ENCODE results near the gene ZGRF1. TPM values are rescaled to one million over a fixed set of nuclear protein-coding genes. Genes with fewer than 3 reads are reported as not detected.

Gene ZGRF1
- 10 to 100 TPM; 16.9 to 25.7 TPM for total RNA-seq
- 6.4 TPM for polyA plus RNA-seq (ENCODE audit: insufficient read depth, low read depth, low replicate concordance)
- long read RNA-seq, donor 1, partial matches to known transcripts = 15 of 17 reads
- long read RNA-seq, donor 1, other reads (novel, unspliced or antisense) = 0 of 17 reads
- long read RNA-seq, donor 2 = 0 reads

GRCh38 chr4:112636688-112637551, at the start of gene ZGRF1, which contains the start of gene LARP7:
Gene ZGRF1, minus strand, starts transcription at chr4:112636909. Its CDS starts 3,733 bp downstream, at chr4:112633176.
Gene LARP7, plus strand, starts transcription at chr4:112637143. Its CDS starts 7,527 bp downstream, at chr4:112644670.
- 0% methylated on average over 64 to 66 of the region's 66 CpGs for WGBS, 2 donors
- Histone ChIP-seq H3K27ac (peak within 1 kb of the TSS; percentile 97 to 99), H3K36me3 (ENCODE audit: low read depth, missing control alignments) (no peaks in the 10 kb centered on the region), H3K4me3 (peak within 1 kb of the TSS; percentile 58 to 89), H3K27me3 (no peaks in the 10 kb centered on the region), H3K4me1 (peaks cover 8% of the 10 kb centered on the region), H3K9me3 (no peaks in the 10 kb centered on the region)
- intact Hi-C loops (cut with DNase I; ENCODE audit: low total_unique reads) = loop anchor here (10.0 kb wide), 2 partner anchors 128 to 308 kb away; no protein-coding TSS in a partner anchor
- TF ChIP-seq POLR2A (IDR thresholded peaks at IDR 0.05) (no peak), CTCF (IDR thresholded peaks at IDR 0.05) (peak; percentile 98 to 99 (median 98))
- DNase-seq = peak; percentile 100

GRCh38 chr4:112680996-112681395, 44.3 kb upstream of the ZGRF1 start:
- intact Hi-C loops (cut with DNase I; ENCODE audit: low total_unique reads) = no loop called here
- TF ChIP-seq CTCF (IDR thresholded peaks at IDR 0.05) (no peak), POLR2A (IDR thresholded peaks at IDR 0.05) (no peak)
- H3K4me3 ChIP-seq = no peak overlapping the region
- no peaks in the 10 kb centered on the region for H3K27me3 ChIP-seq
- no peak for DNase-seq
- no peaks in the 10 kb centered on the region for H3K9me3 ChIP-seq
- no peak overlapping the region for H3K27ac ChIP-seq
- H3K36me3 ChIP-seq (ENCODE audit: low read depth, missing control alignments) = no peaks in the 10 kb centered on the region
- H3K4me1 ChIP-seq = no peaks in the 10 kb centered on the region
- 63 to 81% methylated on average over 2 of the region's 2 CpGs for WGBS, 2 donors

GRCh38 chr4:112677519-112678091, 40.9 kb upstream of the ZGRF1 start:
- no peak overlapping the region for H3K4me3 ChIP-seq
- H3K9me3 ChIP-seq = no peaks in the 10 kb centered on the region
- H3K27me3 ChIP-seq = no peaks in the 10 kb centered on the region
- DNase-seq = no peak
- intact Hi-C loops (cut with DNase I; ENCODE audit: low total_unique reads) = no loop called here
- no peaks in the 10 kb centered on the region for H3K4me1 ChIP-seq
- no peak overlapping the region for H3K27ac ChIP-seq
- 74 to 78% methylated on average over 2 of the region's 2 CpGs for WGBS, 2 donors
- no peak for TF ChIP-seq CTCF (IDR thresholded peaks at IDR 0.05)
- TF ChIP-seq POLR2A (IDR thresholded peaks at IDR 0.05) = no peak
- H3K36me3 ChIP-seq (ENCODE audit: low read depth, missing control alignments) = no peaks in the 10 kb centered on the region

- no peaks in the 10 kb centered on the region for H3K27me3 ChIP-seq
- intact Hi-C loops (cut with DNase I; ENCODE audit: low total_unique reads) = no loop called here
- no peak overlapping the region for H3K27ac ChIP-seq
- 9 to 32% methylated on average over 1 of the region's 1 CpG for WGBS, 2 donors
- TF ChIP-seq CTCF (IDR thresholded peaks at IDR 0.05) (no peak), POLR2A (IDR thresholded peaks at IDR 0.05) (no peak)
- no peak overlapping the region for H3K4me3 ChIP-seq
- DNase-seq = no peak
- H3K4me1 ChIP-seq = peaks cover 8% of the 10 kb centered on the region
- H3K36me3 ChIP-seq (ENCODE audit: low read depth, missing control alignments) = no peaks in the 10 kb centered on the region
- no peaks in the 10 kb centered on the region for H3K9me3 ChIP-seq
Measured at GRCh38 chr4:112674376-112674775, 37.7 kb upstream of the ZGRF1 start.
